Liver (tissue), 9 donors: ENCODE data around the gene NEURL1. TPM values are rescaled to one million over a fixed set of nuclear protein-coding genes. Genes with fewer than 3 reads are reported as not detected.

ENCODE experiments used
- DNase-seq: peaks from one replicate; pipeline ENCODE4 v3.0.0-alpha.2; 2017; ENCODE audit warnings: low spot score
- H3K27ac ChIP-seq, 2 donors: one replicate each; pipeline ENCODE4 v1.7.0; 2013; ENCODE audit warnings: inconsistent platforms in 2 of 2, low read length in 2 of 2, control low read depth in 1 of 2, low read depth in 1 of 2, mild to moderate bottlenecking in 1 of 2
- H3K27me3 ChIP-seq, 4 donors: one replicate each; pipeline versions ENCODE4 v1.6.1 to v1.7.0; 2013; ENCODE audit warnings: low read length in 3 of 4, inconsistent platforms in 1 of 4, mild to moderate bottlenecking in 1 of 4, moderate library complexity in 1 of 4; ENCODE audit not compliant: control insufficient read depth in 4 of 4, insufficient read depth in 4 of 4
- H3K36me3 ChIP-seq, 4 donors: one replicate each; pipeline versions ENCODE4 v1.6.1 to v1.7.0; 2013; ENCODE audit warnings: low read length in 3 of 4, mild to moderate bottlenecking in 3 of 4, low read depth in 1 of 4, moderate library complexity in 1 of 4; ENCODE audit not compliant: control insufficient read depth in 4 of 4, insufficient read depth in 3 of 4
- H3K4me1 ChIP-seq, 4 donors: one replicate each; pipeline versions ENCODE4 v1.6.1 to v1.7.0; 2013; ENCODE audit warnings: low read length in 3 of 4, mild to moderate bottlenecking in 3 of 4, moderate library complexity in 1 of 4; ENCODE audit not compliant: control insufficient read depth in 4 of 4, insufficient read depth in 4 of 4
- H3K4me3 ChIP-seq, 3 donors: one replicate each; pipeline versions ENCODE4 v1.6.1 to v1.7.0; 2013; ENCODE audit warnings: low read length in 3 of 3, control low read depth in 1 of 3, low read depth in 1 of 3, mild to moderate bottlenecking in 1 of 3
- H3K9ac ChIP-seq, 2 donors: one replicate each; pipeline ENCODE4 v1.7.0; 2013; ENCODE audit warnings: low read length in 2 of 2, mild to moderate bottlenecking in 2 of 2, moderate library complexity in 2 of 2, control low read depth in 1 of 2, low read depth in 1 of 2
- H3K9me3 ChIP-seq, 4 donors: one replicate each; pipeline versions ENCODE4 v1.6.1 to v1.7.0; 2013; ENCODE audit warnings: low read length in 3 of 4; ENCODE audit not compliant: control insufficient read depth in 4 of 4
- EGR1 ChIP-seq, 2 donors: IDR thresholded peaks; 2 replicates each; pipeline ENCODE4 v1.6.1; 2016 to 2018; ENCODE audit warnings: antibody characterized with exemption in 2 of 2, low read depth in 2 of 2
- FOXA1 ChIP-seq: IDR thresholded peaks from 2 replicates; pipeline ENCODE4 v1.6.1; 2016; ENCODE audit warnings: antibody characterized with exemption
- FOXA2 ChIP-seq: IDR thresholded peaks from 2 replicates; pipeline ENCODE4 v1.6.1; 2016; ENCODE audit warnings: antibody characterized with exemption
- GABPA ChIP-seq, 2 donors: IDR thresholded peaks in 1 of 2; conservative IDR thresholded peaks in 1 of 2; 2 replicates each; pipeline ENCODE4 v1.6.1; 2016; ENCODE audit warnings: antibody characterized with exemption in 2 of 2, mild to moderate bottlenecking in 1 of 2, moderate library complexity in 1 of 2
- HNF4A ChIP-seq, 2 donors: conservative IDR thresholded peaks; 2 replicates each; pipeline ENCODE4 v1.6.1; 2016; ENCODE audit warnings: antibody characterized with exemption in 2 of 2, mild to moderate bottlenecking in 2 of 2
- HNF4G ChIP-seq: IDR thresholded peaks from 2 replicates; pipeline ENCODE4 v1.6.1; 2016; ENCODE audit warnings: antibody characterized with exemption
- JUND ChIP-seq, 2 donors: IDR thresholded peaks; 2 replicates each; pipeline ENCODE4 v1.6.1; 2016; ENCODE audit warnings: antibody characterized with exemption in 2 of 2
- NR2F2 ChIP-seq: IDR thresholded peaks from 2 replicates; pipeline ENCODE4 v1.6.1; 2016; ENCODE audit warnings: antibody characterized with exemption
- RAD21 ChIP-seq, 2 donors: IDR thresholded peaks; 2 replicates each; pipeline ENCODE4 v1.6.1; 2016; ENCODE audit warnings: antibody characterized with exemption in 2 of 2, mild to moderate bottlenecking in 2 of 2
- RXRA ChIP-seq, 2 donors: IDR thresholded peaks; 2 replicates each; pipeline ENCODE4 v1.6.1; 2017 to 2018; ENCODE audit warnings: antibody characterized with exemption in 2 of 2, mild to moderate bottlenecking in 1 of 2
- SP1 ChIP-seq: IDR thresholded peaks from 2 replicates; pipeline ENCODE4 v1.6.1; 2018; ENCODE audit warnings: antibody characterized with exemption, mild to moderate bottlenecking
- WGBS: extraction: QIAGEN DNeasy Blood & Tissue Kit; methylation state at CpG from one replicate; pipeline ENCODE4 v1.1.7; 2013; 5-methylcytosine and 5-hydroxymethylcytosine counted together
- polyA plus RNA-seq, 2 donors: library from polyadenylated mRNA; stranded (reverse) in 1 of 2; unstranded in 1 of 2; fragments of 200-250 nt in 1 of 2; fragments of >200 nt in 1 of 2; fragmentation: Nextera tagmentation in 1 of 2; extraction: Ambion mirVana in 1 of 2; gene quantifications; one replicate each; pipeline versions ENCODE4 v1.2.1 to v1.2.3, GENCODE V29; 2013 to 2015
- total RNA-seq, 2 donors: library from RNA; depleted of rRNA; stranded (reverse); fragments of >200 nt; gene quantifications; one replicate each; pipeline ENCODE4 v1.2.3, GENCODE V29; 2014
- TF ChIP-seq, protein P1 (sequence below): IDR thresholded peaks from 2 replicates; pipeline ENCODE4 v1.6.1; 2016; ENCODE audit warnings: antibody characterized with exemption
- TF ChIP-seq, protein P2 (sequence below): IDR thresholded peaks from 2 replicates; pipeline ENCODE4 v1.6.1; 2016; ENCODE audit warnings: antibody characterized with exemption
- TF ChIP-seq, protein P3 (sequence below): fragments of 150-350 bp; IDR thresholded peaks from 2 replicates; pipeline ENCODE4 v1.5.1; 2017; ENCODE audit warnings: improper control_type of control experiment, low read depth, low read length; ENCODE audit not compliant: missing input control
- TF ChIP-seq, protein P4 (sequence below): IDR thresholded peaks from 2 replicates; pipeline ENCODE4 v1.6.1; 2016; ENCODE audit warnings: antibody characterized with exemption
- TF ChIP-seq, protein P5 (sequence below): IDR thresholded peaks from 2 replicates; pipeline ENCODE4 v1.6.1; 2016; ENCODE audit warnings: antibody characterized with exemption, mild to moderate bottlenecking
- donor health status: healthy.
- donor health status: healthy.
- donor health status: healthy.
- donor health status: healthy.
- donor health status: healthy.

NEURL1 gene
- total and polyA plus RNA-seq, 4 donors: 0.11 to 3.9 (median 0.74) TPM

DNA sequence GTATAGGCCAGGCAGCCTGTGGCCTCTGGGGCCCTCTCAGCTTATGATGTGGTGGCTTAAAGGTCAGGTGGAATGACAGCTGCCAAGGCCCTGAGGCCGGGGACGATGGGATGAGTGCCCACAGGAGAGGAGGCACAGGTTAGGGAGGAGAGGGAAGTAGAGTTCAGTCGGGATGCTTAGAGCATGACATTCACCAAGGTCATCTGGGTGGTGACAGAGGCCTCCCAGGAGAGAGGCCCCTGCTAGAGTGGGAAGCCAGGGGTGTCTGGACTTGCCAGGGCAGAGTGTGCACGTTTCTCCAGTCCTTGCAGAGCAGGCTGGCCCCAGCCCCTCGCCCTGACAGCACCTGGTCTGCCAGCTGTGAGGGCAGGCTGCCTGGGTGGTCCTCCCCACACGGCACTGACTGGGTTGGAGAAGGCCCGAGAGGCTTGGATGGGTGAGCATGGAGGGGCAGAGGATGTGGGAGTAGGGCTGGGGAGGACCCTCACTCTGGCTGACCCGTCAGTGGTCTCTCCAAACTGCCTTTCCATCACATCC, 36.3 kb upstream of the NEURL1 start:
- Histone ChIP-seq H3K4me1 (no peaks in the 10 kb centered on the region), H3K27me3 (no peaks in the 10 kb centered on the region), H3K9me3 (no peaks in the 10 kb centered on the region), H3K27ac (no peak overlapping the region), H3K9ac (no peak overlapping the region), H3K4me3 (no peak overlapping the region), H3K36me3 (no peaks in the 10 kb centered on the region)
- no peak for DNase-seq
- TF ChIP-seq FOXA1 (no peak), GABPA (IDR thresholded peaks at IDR 0.05 in 1 of 2, conservative IDR thresholded peaks at IDR 0.05 in 1 of 2) (no peak), NR2F2 (no peak), JUND (IDR thresholded peaks at IDR 0.05) (no peak), FOXA2 (no peak), HNF4G (no peak), SP1 (no peak), EGR1 (IDR thresholded peaks at IDR 0.05; ENCODE audit: low read depth in 2 of 2) (no peak)
- TF ChIP-seq, protein P1, sequence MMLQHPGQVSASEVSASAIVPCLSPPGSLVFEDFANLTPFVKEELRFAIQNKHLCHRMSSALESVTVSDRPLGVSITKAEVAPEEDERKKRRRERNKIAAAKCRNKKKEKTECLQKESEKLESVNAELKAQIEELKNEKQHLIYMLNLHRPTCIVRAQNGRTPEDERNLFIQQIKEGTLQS: no peak
- TF ChIP-seq, protein P2, sequence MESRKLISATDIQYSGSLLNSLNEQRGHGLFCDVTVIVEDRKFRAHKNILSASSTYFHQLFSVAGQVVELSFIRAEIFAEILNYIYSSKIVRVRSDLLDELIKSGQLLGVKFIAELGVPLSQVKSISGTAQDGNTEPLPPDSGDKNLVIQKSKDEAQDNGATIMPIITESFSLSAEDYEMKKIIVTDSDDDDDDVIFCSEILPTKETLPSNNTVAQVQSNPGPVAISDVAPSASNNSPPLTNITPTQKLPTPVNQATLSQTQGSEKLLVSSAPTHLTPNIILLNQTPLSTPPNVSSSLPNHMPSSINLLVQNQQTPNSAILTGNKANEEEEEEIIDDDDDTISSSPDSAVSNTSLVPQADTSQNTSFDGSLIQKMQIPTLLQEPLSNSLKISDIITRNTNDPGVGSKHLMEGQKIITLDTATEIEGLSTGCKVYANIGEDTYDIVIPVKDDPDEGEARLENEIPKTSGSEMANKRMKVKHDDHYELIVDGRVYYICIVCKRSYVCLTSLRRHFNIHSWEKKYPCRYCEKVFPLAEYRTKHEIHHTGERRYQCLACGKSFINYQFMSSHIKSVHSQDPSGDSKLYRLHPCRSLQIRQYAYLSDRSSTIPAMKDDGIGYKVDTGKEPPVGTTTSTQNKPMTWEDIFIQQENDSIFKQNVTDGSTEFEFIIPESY: no peak
- TF ChIP-seq, protein P3, sequence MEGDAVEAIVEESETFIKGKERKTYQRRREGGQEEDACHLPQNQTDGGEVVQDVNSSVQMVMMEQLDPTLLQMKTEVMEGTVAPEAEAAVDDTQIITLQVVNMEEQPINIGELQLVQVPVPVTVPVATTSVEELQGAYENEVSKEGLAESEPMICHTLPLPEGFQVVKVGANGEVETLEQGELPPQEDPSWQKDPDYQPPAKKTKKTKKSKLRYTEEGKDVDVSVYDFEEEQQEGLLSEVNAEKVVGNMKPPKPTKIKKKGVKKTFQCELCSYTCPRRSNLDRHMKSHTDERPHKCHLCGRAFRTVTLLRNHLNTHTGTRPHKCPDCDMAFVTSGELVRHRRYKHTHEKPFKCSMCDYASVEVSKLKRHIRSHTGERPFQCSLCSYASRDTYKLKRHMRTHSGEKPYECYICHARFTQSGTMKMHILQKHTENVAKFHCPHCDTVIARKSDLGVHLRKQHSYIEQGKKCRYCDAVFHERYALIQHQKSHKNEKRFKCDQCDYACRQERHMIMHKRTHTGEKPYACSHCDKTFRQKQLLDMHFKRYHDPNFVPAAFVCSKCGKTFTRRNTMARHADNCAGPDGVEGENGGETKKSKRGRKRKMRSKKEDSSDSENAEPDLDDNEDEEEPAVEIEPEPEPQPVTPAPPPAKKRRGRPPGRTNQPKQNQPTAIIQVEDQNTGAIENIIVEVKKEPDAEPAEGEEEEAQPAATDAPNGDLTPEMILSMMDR: no peak
- TF ChIP-seq, protein P4, sequence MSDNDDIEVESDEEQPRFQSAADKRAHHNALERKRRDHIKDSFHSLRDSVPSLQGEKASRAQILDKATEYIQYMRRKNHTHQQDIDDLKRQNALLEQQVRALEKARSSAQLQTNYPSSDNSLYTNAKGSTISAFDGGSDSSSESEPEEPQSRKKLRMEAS: no peak
- WGBS: 88% methylated on average over 8 of the region's 8 CpGs

DNA sequence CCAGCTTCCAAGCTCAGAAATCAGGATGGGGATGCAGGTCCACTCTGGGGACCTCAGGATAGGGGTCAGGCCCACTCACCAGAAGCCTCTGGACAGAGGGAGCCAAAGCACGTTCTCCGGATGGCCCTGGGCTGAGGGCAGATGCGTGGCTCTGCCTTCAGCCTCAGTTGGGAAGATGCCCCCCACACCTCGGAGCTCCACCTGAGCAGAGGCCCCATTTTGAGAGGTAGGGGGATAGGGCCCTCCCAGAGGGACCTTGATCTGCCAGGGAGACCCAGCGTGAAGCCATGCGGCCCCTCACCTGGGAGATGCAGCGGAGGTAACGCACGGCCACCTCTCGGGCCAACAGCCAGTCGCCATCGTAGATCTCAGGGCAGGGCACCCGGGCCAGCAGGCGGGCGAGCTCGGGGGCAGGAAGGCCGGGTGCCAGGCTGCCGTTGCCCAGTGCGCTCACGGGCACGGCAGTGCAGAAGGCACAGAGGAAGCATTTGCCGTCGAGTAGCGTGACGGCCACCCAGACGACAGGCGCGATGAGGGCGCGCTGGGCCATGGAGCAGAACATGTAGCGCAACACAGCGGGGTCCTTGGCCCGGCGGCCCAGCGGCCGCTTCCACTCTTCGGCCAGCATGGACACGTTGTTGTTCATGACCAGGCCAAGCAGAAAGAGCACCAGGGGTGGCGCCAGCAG, 35.5 kb upstream of the NEURL1 start:
- Histone ChIP-seq H3K36me3 (no peaks in the 10 kb centered on the region), H3K4me1 (no peaks in the 10 kb centered on the region), H3K27ac (no peak overlapping the region), H3K27me3 (no peaks in the 10 kb centered on the region), H3K9me3 (no peaks in the 10 kb centered on the region), H3K9ac (no peak overlapping the region), H3K4me3 (no peak overlapping the region)
- WGBS: 96% methylated on average over 39 of the region's 39 CpGs
- no peak for DNase-seq
- TF ChIP-seq HNF4G (no peak), FOXA2 (no peak), FOXA1 (no peak), RXRA (IDR thresholded peaks at IDR 0.05) (no peak), HNF4A (conservative IDR thresholded peaks at IDR 0.05) (no peak), SP1 (no peak), EGR1 (IDR thresholded peaks at IDR 0.05; ENCODE audit: low read depth in 2 of 2) (no peak), RAD21 (IDR thresholded peaks at IDR 0.05) (no peak), GABPA (IDR thresholded peaks at IDR 0.05 in 1 of 2, conservative IDR thresholded peaks at IDR 0.05 in 1 of 2) (no peak), JUND (IDR thresholded peaks at IDR 0.05) (no peak)
- TF ChIP-seq, protein P5, sequence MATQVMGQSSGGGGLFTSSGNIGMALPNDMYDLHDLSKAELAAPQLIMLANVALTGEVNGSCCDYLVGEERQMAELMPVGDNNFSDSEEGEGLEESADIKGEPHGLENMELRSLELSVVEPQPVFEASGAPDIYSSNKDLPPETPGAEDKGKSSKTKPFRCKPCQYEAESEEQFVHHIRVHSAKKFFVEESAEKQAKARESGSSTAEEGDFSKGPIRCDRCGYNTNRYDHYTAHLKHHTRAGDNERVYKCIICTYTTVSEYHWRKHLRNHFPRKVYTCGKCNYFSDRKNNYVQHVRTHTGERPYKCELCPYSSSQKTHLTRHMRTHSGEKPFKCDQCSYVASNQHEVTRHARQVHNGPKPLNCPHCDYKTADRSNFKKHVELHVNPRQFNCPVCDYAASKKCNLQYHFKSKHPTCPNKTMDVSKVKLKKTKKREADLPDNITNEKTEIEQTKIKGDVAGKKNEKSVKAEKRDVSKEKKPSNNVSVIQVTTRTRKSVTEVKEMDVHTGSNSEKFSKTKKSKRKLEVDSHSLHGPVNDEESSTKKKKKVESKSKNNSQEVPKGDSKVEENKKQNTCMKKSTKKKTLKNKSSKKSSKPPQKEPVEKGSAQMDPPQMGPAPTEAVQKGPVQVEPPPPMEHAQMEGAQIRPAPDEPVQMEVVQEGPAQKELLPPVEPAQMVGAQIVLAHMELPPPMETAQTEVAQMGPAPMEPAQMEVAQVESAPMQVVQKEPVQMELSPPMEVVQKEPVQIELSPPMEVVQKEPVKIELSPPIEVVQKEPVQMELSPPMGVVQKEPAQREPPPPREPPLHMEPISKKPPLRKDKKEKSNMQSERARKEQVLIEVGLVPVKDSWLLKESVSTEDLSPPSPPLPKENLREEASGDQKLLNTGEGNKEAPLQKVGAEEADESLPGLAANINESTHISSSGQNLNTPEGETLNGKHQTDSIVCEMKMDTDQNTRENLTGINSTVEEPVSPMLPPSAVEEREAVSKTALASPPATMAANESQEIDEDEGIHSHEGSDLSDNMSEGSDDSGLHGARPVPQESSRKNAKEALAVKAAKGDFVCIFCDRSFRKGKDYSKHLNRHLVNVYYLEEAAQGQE: no peak
- TF ChIP-seq, protein P2: no peak
- TF ChIP-seq, protein P1: no peak
- TF ChIP-seq, protein P4: no peak
- TF ChIP-seq, protein P3: no peak
